Epithelial cell of esophagus (primary cell): ENCODE measurements around the gene NPDC1.
"Not testable (repeated sequence)": the region's sequence is repeated elsewhere in the genome, so short reads cannot be mapped to it uniquely, and the experiment has no call there.

Source experiments
- DNase-seq: peaks from one replicate; pipeline ENCODE4 v3.0.0; 2010; ENCODE audit warnings: low read depth
- H3K4me3 ChIP-seq: 2 replicates; pipeline ENCODE4 v1.5.1; 2011; ENCODE audit warnings: mild to moderate bottlenecking, low read length, control low read depth
- CTCF ChIP-seq: IDR thresholded peaks from 2 replicates; pipeline ENCODE4 v1.5.1; 2011; ENCODE audit warnings: low read depth, mild to moderate bottlenecking, low read length, control low read depth, inconsistent platforms; ENCODE audit not compliant: insufficient read depth; ENCODE audit errors: missing control alignments

NPDC1 gene

GRCh38 chr9:137067860-137068538 is 22.0 kb upstream of the NPDC1 start:
- DNase-seq = peak; percentile 86
- peak; percentile 84 for TF ChIP-seq CTCF
- H3K4me3 ChIP-seq = no peak overlapping the region

- no peak for TF ChIP-seq CTCF
- no peak for DNase-seq
- no peak overlapping the region for H3K4me3 ChIP-seq
These were observed 20.3 kb upstream of the NPDC1 start for GRCh38 chr9:137066096-137066861.

- H3K4me3 ChIP-seq = no peak overlapping the region
- TF ChIP-seq CTCF = no peak
- no peak for DNase-seq
These were observed 19.5 kb upstream of the NPDC1 start for GRCh38 chr9:137065336-137065967.

GRCh38 chr9:137064880-137065164 is 18.8 kb upstream of the NPDC1 start:
- H3K4me3 ChIP-seq = no peak overlapping the region
- no peak for TF ChIP-seq CTCF
- no peak for DNase-seq

- peak; percentile 84 for TF ChIP-seq CTCF
- H3K4me3 ChIP-seq = no peak overlapping the region
- peak; percentile 48 for DNase-seq
These were observed 18.3 kb upstream of the NPDC1 start for GRCh38 chr9:137064027-137064879.

- no peak for TF ChIP-seq CTCF
- no peak overlapping the region for H3K4me3 ChIP-seq
These were observed 17.5 kb upstream of the NPDC1 start for GRCh38 chr9:137063311-137064026.

GRCh38 chr9:137062798-137063197 is 16.8 kb upstream of the NPDC1 start:
- not testable (repeated sequence) for DNase-seq, H3K4me3 ChIP-seq

More at GRCh38 chr9:137063311-137064026, 17.5 kb upstream of the NPDC1 start:
- DNase-seq = no peak
